Measurements from ENCODE around the gene TOX2. TPM values are rescaled to one million over a fixed set of nuclear protein-coding genes. Genes with fewer than 3 reads are reported as not detected.

The TOX2 gene
- total RNA-seq, 1 experiment from 2014 or later: not detected

DNA sequence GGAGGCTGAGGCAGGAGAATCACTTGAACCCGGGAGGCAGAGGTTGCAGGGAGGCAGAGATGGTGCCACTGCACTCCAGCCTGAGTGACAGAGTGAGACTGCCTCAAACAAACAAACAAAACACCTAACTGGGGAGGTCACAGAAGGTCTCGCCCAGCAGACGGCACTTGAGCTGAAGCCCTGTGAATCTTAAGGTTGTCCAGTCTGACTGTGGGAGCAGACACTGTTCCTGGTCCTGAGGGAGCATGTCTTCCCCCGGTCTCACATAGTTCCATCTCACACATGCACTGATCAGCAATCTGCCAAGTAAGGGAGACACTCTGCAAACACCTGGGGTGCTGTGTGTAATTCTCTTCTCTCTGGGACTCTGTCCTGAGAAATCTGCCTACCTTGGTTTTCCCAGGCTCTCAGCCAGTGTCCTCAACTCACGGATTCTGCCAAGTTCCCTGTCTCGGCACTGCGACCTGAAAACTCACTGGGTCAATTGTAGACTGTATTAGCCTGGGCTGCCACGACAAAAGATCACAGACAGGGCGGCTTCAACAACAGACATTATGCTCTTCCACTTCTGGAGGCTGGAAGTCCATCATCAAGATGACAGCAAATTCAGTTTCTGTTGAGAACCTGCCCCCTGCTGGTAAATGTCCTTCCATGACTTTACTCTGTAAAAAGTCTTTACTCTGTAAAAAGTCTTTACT, 178.0 kb downstream of the TOX2 start:
- CTCF ChIA-PET: interaction anchor here (1.1 kb wide), 1 partner anchor 343 kb away, joined by 3 read pairs; no protein-coding TSS in a partner anchor
- peak; percentile 46 for TF ChIP-seq CTCF (IDR thresholded peaks at IDR 0.05; ENCODE audit: unreplicated experiment)

GRCh38 chr20:44093249-44093582, 178.6 kb downstream of the TOX2 start:
- no peaks in the 10 kb centered on the region for H3K36me3 Mint-ChIP-seq (ENCODE audit: insufficient read depth, unreplicated experiment)
- peaks cover 18% of the 10 kb centered on the region for H3K27me3 Mint-ChIP-seq (ENCODE audit: unreplicated experiment)
- no peak for DNase-seq
- no peak overlapping the region for H3K27ac Mint-ChIP-seq (ENCODE audit: unreplicated experiment)
- BruUV-seq (replicated peaks): no TSS peak
- H3K9me3 Mint-ChIP-seq (ENCODE audit: low read depth, unreplicated experiment): no peaks in the 10 kb centered on the region
- CTCF ChIA-PET: no interaction called here
- peaks cover 17% of the 10 kb centered on the region for H3K4me1 Mint-ChIP-seq (ENCODE audit: low read depth, unreplicated experiment)
- H3K4me3 Mint-ChIP-seq (ENCODE audit: low read depth, unreplicated experiment): no peak overlapping the region
- intact Hi-C loops (cut with micrococcal nuclease; ENCODE audit: unreplicated experiment): no loop called here
- no peak for TF ChIP-seq CTCF (IDR thresholded peaks at IDR 0.05; ENCODE audit: unreplicated experiment)

More for the DNA sequence above, 178.0 kb downstream of the TOX2 start:
- peak; percentile 54 for DNase-seq
- no peaks in the 10 kb centered on the region for H3K36me3 Mint-ChIP-seq (ENCODE audit: insufficient read depth, unreplicated experiment)
- H3K4me1 Mint-ChIP-seq (ENCODE audit: low read depth, unreplicated experiment): peaks cover 13% of the 10 kb centered on the region
- no TSS peak for BruUV-seq (replicated peaks)
- no peak overlapping the region for H3K27ac Mint-ChIP-seq (ENCODE audit: unreplicated experiment)
- intact Hi-C loops (cut with micrococcal nuclease; ENCODE audit: unreplicated experiment): no loop called here
- H3K4me3 Mint-ChIP-seq (ENCODE audit: low read depth, unreplicated experiment): no peak overlapping the region
- no peaks in the 10 kb centered on the region for H3K9me3 Mint-ChIP-seq (ENCODE audit: low read depth, unreplicated experiment)
- peaks cover 22% of the 10 kb centered on the region for H3K27me3 Mint-ChIP-seq (ENCODE audit: unreplicated experiment)

- Mint-ChIP-seq H3K36me3 (ENCODE audit: insufficient read depth, unreplicated experiment) (no peaks in the 10 kb centered on the region), H3K4me3 (ENCODE audit: low read depth, unreplicated experiment) (no peak overlapping the region), H3K27ac (ENCODE audit: unreplicated experiment) (no peak overlapping the region), H3K4me1 (ENCODE audit: low read depth, unreplicated experiment) (peaks cover 17% of the 10 kb centered on the region), H3K27me3 (ENCODE audit: unreplicated experiment) (peaks cover 31% of the 10 kb centered on the region), H3K9me3 (ENCODE audit: low read depth, unreplicated experiment) (no peaks in the 10 kb centered on the region)
- DNase-seq: no peak
- no peak for TF ChIP-seq CTCF (IDR thresholded peaks at IDR 0.05; ENCODE audit: unreplicated experiment)
- BruUV-seq (replicated peaks): no TSS peak
- CTCF ChIA-PET: no interaction called here
- intact Hi-C loops (cut with micrococcal nuclease; ENCODE audit: unreplicated experiment): no loop called here
These were observed 181.2 kb downstream of the TOX2 start for GRCh38 chr20:44095831-44096230.

- no TSS peak for BruUV-seq (replicated peaks)
- Mint-ChIP-seq H3K27ac (ENCODE audit: unreplicated experiment) (no peak overlapping the region), H3K27me3 (ENCODE audit: unreplicated experiment) (peaks cover 46% of the 10 kb centered on the region), H3K4me3 (ENCODE audit: low read depth, unreplicated experiment) (no peak overlapping the region), H3K4me1 (ENCODE audit: low read depth, unreplicated experiment) (peaks cover 15% of the 10 kb centered on the region), H3K9me3 (ENCODE audit: low read depth, unreplicated experiment) (no peaks in the 10 kb centered on the region), H3K36me3 (ENCODE audit: insufficient read depth, unreplicated experiment) (no peaks in the 10 kb centered on the region)
- intact Hi-C loops (cut with micrococcal nuclease; ENCODE audit: unreplicated experiment): no loop called here
- CTCF ChIA-PET: no interaction called here
- DNase-seq: peak; percentile 42
- TF ChIP-seq CTCF (IDR thresholded peaks at IDR 0.05; ENCODE audit: unreplicated experiment): no peak
These were observed 183.0 kb downstream of the TOX2 start for GRCh38 chr20:44097521-44098255.
